Cardiac fibroblast (primary cell): ENCODE results near the gene ABCA12.

ENCODE experiments used
- DNase-seq, 2 donors: peaks; one replicate each; pipeline versions ENCODE4 v3.0.0 to v3.0.0-alpha.2; 2010; ENCODE audit warnings: low read depth in 2 of 2
- H3K4me3 ChIP-seq, 2 donors: replicated peaks in 1 of 2; 1 replicate in 1 of 2; 2 replicates in 1 of 2; pipeline ENCODE4 v1.5.1; 2011; ENCODE audit warnings: low read depth in 2 of 2, low read length in 2 of 2, mild to moderate bottlenecking in 2 of 2, moderate library complexity in 1 of 2
- TF ChIP-seq, protein P1 (sequence below): IDR thresholded peaks from one replicate; pipeline ENCODE4 v1.5.1; 2011; ENCODE audit warnings: low read depth, mild to moderate bottlenecking, low read length, inconsistent platforms

The ABCA12 gene

DNA sequence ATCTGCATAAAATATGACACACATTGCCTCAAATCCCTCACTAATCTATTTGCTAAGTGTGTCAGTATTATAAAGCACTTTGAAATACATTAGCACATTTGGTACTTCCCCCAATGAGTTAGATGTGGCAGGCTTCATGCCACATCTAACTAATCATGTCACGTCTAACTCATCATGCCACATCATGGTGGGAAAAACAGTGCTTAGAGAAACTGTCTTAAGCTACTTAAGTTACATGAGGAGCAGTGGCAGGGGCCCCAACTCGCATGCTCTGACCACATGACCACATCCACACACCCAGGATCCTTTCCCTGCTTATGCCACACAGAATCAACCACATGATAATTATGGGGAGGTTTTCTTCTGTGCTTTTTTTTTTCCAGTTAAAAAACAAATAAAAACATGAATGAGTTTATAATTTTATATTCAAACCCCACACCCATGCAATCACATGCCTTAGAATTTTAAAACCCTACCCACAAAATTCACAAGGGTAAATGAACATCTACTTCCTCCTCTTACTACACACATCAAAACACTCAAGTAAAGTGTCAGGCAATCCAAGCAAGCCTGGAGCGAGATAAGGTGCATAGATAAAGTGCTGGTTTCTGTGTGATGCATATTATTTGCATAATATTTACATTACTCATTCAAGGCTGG is 1.6 kb downstream of the ABCA12 start:
- DNase-seq = peak; percentile 24 to 36
- TF ChIP-seq, protein P1, sequence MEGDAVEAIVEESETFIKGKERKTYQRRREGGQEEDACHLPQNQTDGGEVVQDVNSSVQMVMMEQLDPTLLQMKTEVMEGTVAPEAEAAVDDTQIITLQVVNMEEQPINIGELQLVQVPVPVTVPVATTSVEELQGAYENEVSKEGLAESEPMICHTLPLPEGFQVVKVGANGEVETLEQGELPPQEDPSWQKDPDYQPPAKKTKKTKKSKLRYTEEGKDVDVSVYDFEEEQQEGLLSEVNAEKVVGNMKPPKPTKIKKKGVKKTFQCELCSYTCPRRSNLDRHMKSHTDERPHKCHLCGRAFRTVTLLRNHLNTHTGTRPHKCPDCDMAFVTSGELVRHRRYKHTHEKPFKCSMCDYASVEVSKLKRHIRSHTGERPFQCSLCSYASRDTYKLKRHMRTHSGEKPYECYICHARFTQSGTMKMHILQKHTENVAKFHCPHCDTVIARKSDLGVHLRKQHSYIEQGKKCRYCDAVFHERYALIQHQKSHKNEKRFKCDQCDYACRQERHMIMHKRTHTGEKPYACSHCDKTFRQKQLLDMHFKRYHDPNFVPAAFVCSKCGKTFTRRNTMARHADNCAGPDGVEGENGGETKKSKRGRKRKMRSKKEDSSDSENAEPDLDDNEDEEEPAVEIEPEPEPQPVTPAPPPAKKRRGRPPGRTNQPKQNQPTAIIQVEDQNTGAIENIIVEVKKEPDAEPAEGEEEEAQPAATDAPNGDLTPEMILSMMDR = no peak
- H3K4me3 ChIP-seq = no peak overlapping the region

DNA sequence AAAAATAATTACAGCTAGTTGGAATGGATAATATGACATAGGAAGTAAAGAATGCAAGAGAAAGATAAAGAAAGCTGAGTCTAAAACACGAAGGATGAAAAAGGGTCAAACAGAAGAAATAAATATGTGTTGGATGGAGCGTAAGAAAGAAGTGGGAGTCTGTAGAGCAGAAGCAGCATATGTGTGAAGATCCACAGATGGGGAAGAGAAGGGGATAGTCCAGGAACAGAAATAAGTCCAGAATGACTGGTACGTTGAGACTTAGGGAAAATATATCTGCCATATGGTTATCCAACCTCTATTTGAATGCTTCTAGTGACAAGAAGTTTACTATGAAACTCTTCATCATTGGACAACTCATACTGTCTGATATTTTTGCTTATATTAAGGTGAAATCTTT is 18.0 kb downstream of the ABCA12 start:
- TF ChIP-seq, protein P1 = no peak
- no peak for DNase-seq
- no peak overlapping the region for H3K4me3 ChIP-seq

DNA sequence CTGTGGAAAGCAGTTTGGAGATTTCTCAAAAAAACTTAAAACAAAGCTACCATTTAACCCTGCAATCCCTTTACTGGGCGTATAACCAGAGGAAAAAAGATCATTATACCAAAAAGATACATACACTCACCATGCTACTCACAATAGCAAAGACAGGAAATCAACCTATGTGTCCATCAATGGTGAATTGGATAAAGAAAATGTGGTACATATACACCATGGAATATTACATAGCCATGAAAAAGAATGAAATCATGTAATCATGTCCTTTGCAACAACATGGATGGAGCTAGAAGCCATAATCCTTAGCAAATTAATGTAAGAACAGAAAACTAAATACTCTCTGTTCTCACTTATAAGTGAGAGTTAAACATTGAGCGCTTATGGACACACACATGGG is 18.6 kb downstream of the ABCA12 start:
- H3K4me3 ChIP-seq = no peak overlapping the region
- no peak for DNase-seq
- TF ChIP-seq, protein P1 = no peak

DNA sequence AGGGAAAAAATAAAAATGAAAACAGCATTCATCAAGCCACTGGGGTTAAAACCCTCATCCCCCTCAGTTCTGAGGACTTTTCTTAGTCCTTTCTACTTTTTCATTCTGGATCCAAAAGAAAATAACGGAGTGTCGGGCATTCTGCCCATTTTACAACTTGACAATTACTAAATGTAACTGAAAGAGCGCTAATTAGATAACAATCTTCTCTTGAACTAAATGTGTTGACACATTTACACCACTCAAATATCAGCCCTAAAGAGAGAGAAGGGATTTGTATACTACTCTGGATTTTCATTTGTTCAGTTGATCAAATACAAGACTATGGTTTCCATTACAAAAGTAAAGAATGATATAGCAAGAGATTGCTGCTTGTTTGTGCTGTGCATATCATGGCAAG is 27.5 kb downstream of the ABCA12 start:
- no peak overlapping the region for H3K4me3 ChIP-seq
- DNase-seq = no peak
- TF ChIP-seq, protein P1 = no peak

DNA sequence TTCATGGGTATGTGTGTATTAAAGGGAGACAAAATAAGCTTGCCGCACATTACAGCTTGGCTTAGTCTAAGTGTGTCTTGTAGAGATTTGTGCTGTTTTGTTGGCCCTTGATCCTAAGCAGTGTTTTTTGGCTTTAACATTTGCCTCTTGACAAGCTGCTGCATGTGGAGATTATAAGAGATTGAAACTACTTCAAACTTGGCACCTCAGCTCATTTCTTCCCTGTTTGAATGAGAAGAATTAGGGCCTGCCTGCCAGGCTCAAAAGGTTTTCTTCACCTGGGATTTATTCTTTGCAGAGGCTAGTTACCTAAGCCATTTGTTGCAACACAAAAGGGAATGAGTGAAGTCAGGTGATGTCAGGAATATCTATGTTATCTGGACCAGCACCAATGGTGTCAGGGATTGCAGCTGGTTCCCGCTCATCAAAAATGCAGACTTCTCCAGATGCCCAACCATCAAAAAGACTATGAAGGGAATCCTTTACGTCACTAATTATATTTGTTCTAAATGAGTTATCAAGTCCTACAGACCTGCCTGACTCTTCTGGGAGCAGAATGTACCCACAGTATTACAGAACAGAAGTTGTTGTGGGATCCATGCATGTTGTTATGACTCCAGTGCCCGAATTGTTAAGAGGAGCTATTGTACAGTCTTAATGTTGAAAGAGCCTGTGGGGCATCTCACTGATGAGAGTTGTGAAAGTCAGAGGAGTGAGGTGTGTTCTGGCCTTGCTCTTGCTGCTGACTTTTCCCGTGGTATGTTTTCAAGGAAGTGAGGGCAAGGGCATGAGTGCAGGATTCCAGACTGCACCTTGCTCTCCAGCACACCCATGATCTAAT is 31.0 kb downstream of the ABCA12 start:
- H3K4me3 ChIP-seq = no peak overlapping the region
- TF ChIP-seq, protein P1 = no peak
- DNase-seq = no peak

DNA sequence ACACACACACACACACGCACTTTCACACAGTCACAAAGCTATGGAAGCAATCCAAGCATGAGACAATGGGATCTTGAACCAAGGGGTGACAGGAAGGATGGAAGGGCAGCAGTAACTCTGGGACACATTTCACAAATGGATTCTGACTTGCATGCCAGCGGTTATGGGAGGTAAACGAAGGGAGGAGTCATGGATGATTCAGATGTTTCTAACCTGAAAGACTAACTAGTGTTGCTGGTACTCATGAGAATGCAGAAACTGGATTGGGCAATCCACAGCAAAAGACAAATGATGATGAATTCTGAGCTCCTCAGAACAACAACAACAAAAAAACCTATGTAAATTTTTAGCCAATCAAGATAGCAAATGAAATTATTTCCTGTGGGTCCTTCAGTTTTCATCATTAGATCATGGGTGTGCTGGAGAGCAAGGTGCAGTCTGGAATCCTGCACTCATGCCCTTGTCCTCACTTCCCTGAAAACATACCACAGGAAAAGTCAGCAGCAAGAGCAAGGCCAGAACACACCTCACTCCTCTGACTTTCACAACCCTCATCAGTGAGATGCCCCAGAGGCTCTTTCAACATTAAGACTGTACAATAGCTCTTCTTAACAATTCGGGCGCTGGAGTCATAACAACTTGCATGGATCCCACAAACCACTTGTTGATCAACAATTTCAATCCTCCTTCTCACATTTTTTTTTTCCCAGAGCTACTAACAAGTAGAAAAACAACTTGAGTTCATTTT is 32.6 kb downstream of the ABCA12 start:
- DNase-seq = peak in 1 of 2 donors; percentile 33
- H3K4me3 ChIP-seq = no peak overlapping the region
- TF ChIP-seq, protein P1 = no peak
